ENCODE data around the gene GRAMD1B. TPM values are rescaled to one million over a fixed set of nuclear protein-coding genes. Genes with fewer than 3 reads are reported as not detected.
"Not testable (repeated sequence)": the region's sequence is repeated elsewhere in the genome, so short reads cannot be mapped to it uniquely, and the experiment has no call there.

Gene GRAMD1B
- total RNA-seq, 2 experiments from 2014 or later, result 30.3 to 36.2 TPM

GRCh38 chr11:123438131-123438627, 8.1 kb downstream of the GRAMD1B start:
- Mint-ChIP-seq H3K27ac (peak overlapping the region; percentile 71), H3K9me3 (peaks cover 2% of the 10 kb centered on the region), H3K27me3 (no peaks in the 10 kb centered on the region), H3K4me3 (peak overlapping the region; percentile 39), H3K4me1 (peaks cover 74% of the 10 kb centered on the region), H3K36me3 (peaks cover 46% of the 10 kb centered on the region)
- DNase-seq (no peak), ATAC-seq (ENCODE audit: low read depth) (peak; percentile 11)
- POLR2A ChIA-PET, result interaction anchor here (0.6 to 3.0 kb wide), 4 partner anchors 13 to 19 kb away, joined by 3 to 15 read pairs (median 7); no protein-coding TSS in a partner anchor

GRCh38 chr11:123439616-123440015, 9.5 kb downstream of the GRAMD1B start:
- POLR2A ChIA-PET, result interaction anchor here (1.2 to 2.6 kb wide), 4 partner anchors 9 to 377 kb away, joined by 3 to 15 read pairs (median 6); partner anchors contain the start of gene HSPA8
- H3K9me3 Mint-ChIP-seq, result peaks cover 2% of the 10 kb centered on the region
- peaks cover 69% of the 10 kb centered on the region for H3K4me1 Mint-ChIP-seq
- peak overlapping the region; percentile 39 for H3K4me3 Mint-ChIP-seq
- H3K27ac Mint-ChIP-seq, result peak overlapping the region; percentile 83
- ATAC-seq (ENCODE audit: low read depth), result no peak
- no peak for DNase-seq
- no peaks in the 10 kb centered on the region for H3K27me3 Mint-ChIP-seq
- peaks cover 45% of the 10 kb centered on the region for H3K36me3 Mint-ChIP-seq

- H3K27me3 Mint-ChIP-seq, result no peaks in the 10 kb centered on the region
- ATAC-seq (ENCODE audit: low read depth), result no peak
- peaks cover 2% of the 10 kb centered on the region for H3K9me3 Mint-ChIP-seq
- POLR2A ChIA-PET, result no interaction called here
- DNase-seq, result no peak
- peaks cover 67% of the 10 kb centered on the region for H3K4me1 Mint-ChIP-seq
- peaks cover 44% of the 10 kb centered on the region for H3K36me3 Mint-ChIP-seq
- peak overlapping the region; percentile 15 for H3K27ac Mint-ChIP-seq
- H3K4me3 Mint-ChIP-seq, result no peak overlapping the region
These were observed 11.1 kb downstream of the GRAMD1B start for GRCh38 chr11:123441161-123441560.

- no peak overlapping the region for H3K27ac Mint-ChIP-seq
- ATAC-seq (ENCODE audit: low read depth) (no peak), DNase-seq (no peak)
- peaks cover 39% of the 10 kb centered on the region for H3K36me3 Mint-ChIP-seq
- H3K27me3 Mint-ChIP-seq, result no peaks in the 10 kb centered on the region
- no peaks in the 10 kb centered on the region for H3K9me3 Mint-ChIP-seq
- POLR2A ChIA-PET, result interaction anchor here (1.1 kb wide), 1 partner anchor 13 kb away, joined by 7 read pairs; no protein-coding TSS in a partner anchor
- no peak overlapping the region for H3K4me3 Mint-ChIP-seq
- peaks cover 50% of the 10 kb centered on the region for H3K4me1 Mint-ChIP-seq
These were observed 14.0 kb downstream of the GRAMD1B start for GRCh38 chr11:123443851-123444623.

- POLR2A ChIA-PET, result no interaction called here
- Mint-ChIP-seq H3K27ac (no peak overlapping the region), H3K4me3 (no peak overlapping the region), H3K9me3 (no peaks in the 10 kb centered on the region), H3K36me3 (peaks cover 33% of the 10 kb centered on the region), H3K4me1 (peaks cover 53% of the 10 kb centered on the region), H3K27me3 (no peaks in the 10 kb centered on the region)
- ATAC-seq (ENCODE audit: low read depth) (no peak), DNase-seq (no peak)
These were observed 18.8 kb downstream of the GRAMD1B start for GRCh38 chr11:123448823-123449222.

GRCh38 chr11:123449436-123449835, 19.4 kb downstream of the GRAMD1B start:
- Mint-ChIP-seq H3K27ac (no peak overlapping the region), H3K4me1 (peaks cover 55% of the 10 kb centered on the region), H3K27me3 (no peaks in the 10 kb centered on the region), H3K4me3 (no peak overlapping the region), H3K9me3 (no peaks in the 10 kb centered on the region), H3K36me3 (peaks cover 35% of the 10 kb centered on the region)
- no peak for ATAC-seq (ENCODE audit: low read depth)
- POLR2A ChIA-PET, result interaction anchor here (0.5 to 3.8 kb wide), 3 partner anchors 10 to 54 kb away, joined by 3 to 15 read pairs (median 4); no protein-coding TSS in a partner anchor
- DNase-seq, result no peak

GRCh38 chr11:123450623-123451022, 20.6 kb downstream of the GRAMD1B start:
- no peaks in the 10 kb centered on the region for H3K9me3 Mint-ChIP-seq
- H3K4me3 Mint-ChIP-seq, result no peak overlapping the region
- peak overlapping the region; percentile 78 for H3K27ac Mint-ChIP-seq
- POLR2A ChIA-PET, result interaction anchor here (1.1 to 3.8 kb wide), 4 partner anchors 11 to 20 kb away, joined by 4 to 15 read pairs (median 10); partner anchors contain the start of gene GRAMD1B
- no peak for DNase-seq
- no peaks in the 10 kb centered on the region for H3K27me3 Mint-ChIP-seq
- no peak for ATAC-seq (ENCODE audit: low read depth)
- peaks cover 28% of the 10 kb centered on the region for H3K36me3 Mint-ChIP-seq
- H3K4me1 Mint-ChIP-seq, result peaks cover 57% of the 10 kb centered on the region

- peak overlapping the region; percentile 52 for H3K4me3 Mint-ChIP-seq
- POLR2A ChIA-PET, result interaction anchor here (2.0 to 3.8 kb wide), 3 partner anchors 12 to 21 kb away, joined by 9 to 15 read pairs (median 10); partner anchors contain the start of gene GRAMD1B
- no peak for DNase-seq
- H3K9me3 Mint-ChIP-seq, result no peaks in the 10 kb centered on the region
- no peaks in the 10 kb centered on the region for H3K27me3 Mint-ChIP-seq
- H3K27ac Mint-ChIP-seq, result peak overlapping the region; percentile 78
- ATAC-seq (ENCODE audit: low read depth), result peak; percentile 38
- peaks cover 26% of the 10 kb centered on the region for H3K36me3 Mint-ChIP-seq
- peaks cover 61% of the 10 kb centered on the region for H3K4me1 Mint-ChIP-seq
These were observed 21.2 kb downstream of the GRAMD1B start for GRCh38 chr11:123451183-123451781.

GRCh38 chr11:123452794-123453193, 22.7 kb downstream of the GRAMD1B start:
- Mint-ChIP-seq H3K27me3 (no peaks in the 10 kb centered on the region), H3K36me3 (peaks cover 20% of the 10 kb centered on the region), H3K4me3 (no peak overlapping the region), H3K9me3 (no peaks in the 10 kb centered on the region), H3K27ac (no peak overlapping the region), H3K4me1 (peaks cover 69% of the 10 kb centered on the region)
- no peak for ATAC-seq (ENCODE audit: low read depth)
- DNase-seq, result no peak
- POLR2A ChIA-PET, result interaction anchor here (1.1 to 3.8 kb wide), 3 partner anchors 13 to 20 kb away, joined by 3 to 15 read pairs (median 4); no protein-coding TSS in a partner anchor

- Mint-ChIP-seq H3K9me3 (no peaks in the 10 kb centered on the region), H3K27me3 (no peaks in the 10 kb centered on the region)
These were observed 24.1 kb downstream of the GRAMD1B start for GRCh38 chr11:123454060-123454651.

GRCh38 chr11:123454796-123455195, 24.7 kb downstream of the GRAMD1B start:
- H3K27ac Mint-ChIP-seq, result peak overlapping the region; percentile 88
- DNase-seq (no peak), ATAC-seq (ENCODE audit: low read depth) (no peak)
- H3K27me3 Mint-ChIP-seq, result no peaks in the 10 kb centered on the region
- POLR2A ChIA-PET, result interaction anchor here (1.3 to 1.5 kb wide), 2 partner anchors 17 to 24 kb away, joined by 4 to 11 read pairs; no protein-coding TSS in a partner anchor
- peaks cover 64% of the 10 kb centered on the region for H3K4me1 Mint-ChIP-seq
- H3K4me3 Mint-ChIP-seq, result peak overlapping the region; percentile 73
- H3K36me3 Mint-ChIP-seq, result peaks cover 27% of the 10 kb centered on the region
- no peaks in the 10 kb centered on the region for H3K9me3 Mint-ChIP-seq

More at GRCh38 chr11:123454060-123454651, 24.1 kb downstream of the GRAMD1B start:
- peaks cover 68% of the 10 kb centered on the region for H3K4me1 Mint-ChIP-seq
- peak; percentile 55 for ATAC-seq (ENCODE audit: low read depth)
- H3K27ac Mint-ChIP-seq, result peak overlapping the region; percentile 88
- POLR2A ChIA-PET, result interaction anchor here (0.7 to 2.0 kb wide), 4 partner anchors 12 to 23 kb away, joined by 3 to 11 read pairs (median 4); no protein-coding TSS in a partner anchor
- peaks cover 27% of the 10 kb centered on the region for H3K36me3 Mint-ChIP-seq
- DNase-seq, result no peak
- H3K4me3 Mint-ChIP-seq, result peak overlapping the region; percentile 73

- ATAC-seq (ENCODE audit: low read depth); H3K9me3 Mint-ChIP-seq; DNase-seq; H3K27me3 Mint-ChIP-seq: not testable (repeated sequence)
- Mint-ChIP-seq H3K4me1 (peaks cover 47% of the 10 kb centered on the region), H3K27ac (peak overlapping the region; percentile 94), H3K4me3 (peak overlapping the region; percentile 77), H3K36me3 (peaks cover 26% of the 10 kb centered on the region)
- POLR2A ChIA-PET, result interaction anchor here (0.7 kb wide), 1 partner anchor 10 kb away, joined by 3 read pairs; no protein-coding TSS in a partner anchor
These were observed 26.4 kb downstream of the GRAMD1B start for GRCh38 chr11:123456448-123456847.
